CD14-positive monocyte (primary cell): ENCODE data around the gene ZNF79. TPM values are rescaled to one million over a fixed set of nuclear protein-coding genes. Genes with fewer than 3 reads are reported as not detected.

Experiments used
- DNase-seq, 3 donors: peaks; one replicate each; pipeline ENCODE4 v3.0.0-alpha.2; 2011 to 2022
- H2AFZ ChIP-seq: 2 replicates; pipeline ENCODE4 v1.6.0; 2012; ENCODE audit warnings: mild to moderate bottlenecking, low read depth, low read length, inconsistent platforms; ENCODE audit not compliant: insufficient read depth, poor library complexity, severe bottlenecking
- H3K27ac ChIP-seq, 2 donors: 1 replicate in 1 of 2; 2 replicates in 1 of 2; pipeline ENCODE4 v1.5.1; 2012 to 2013; ENCODE audit warnings: low read length in 2 of 2, control low read depth in 1 of 2, inconsistent platforms in 1 of 2, low read depth in 1 of 2, mild to moderate bottlenecking in 1 of 2
- H3K27me3 ChIP-seq, 2 donors: one replicate each; pipeline versions ENCODE4 v1.6.0 to v1.6.1; 2011 to 2013; ENCODE audit warnings: low read length in 2 of 2; ENCODE audit not compliant: control insufficient read depth in 2 of 2, insufficient read depth in 2 of 2
- H3K36me3 ChIP-seq, 2 donors: replicated peaks in 1 of 2; 1 replicate in 1 of 2; 2 replicates in 1 of 2; pipeline versions ENCODE4 v1.5.1 to v1.6.1; 2012 to 2013; ENCODE audit warnings: low read length in 2 of 2, control low read depth in 1 of 2, inconsistent platforms in 1 of 2, mild to moderate bottlenecking in 1 of 2; ENCODE audit not compliant: insufficient read depth in 2 of 2, control insufficient read depth in 1 of 2
- H3K4me1 ChIP-seq, 2 donors: 1 replicate in 1 of 2; 2 replicates in 1 of 2; pipeline versions ENCODE4 v1.5.1 to v1.6.1; 2012 to 2013; ENCODE audit warnings: low read length in 2 of 2, control low read depth in 1 of 2, inconsistent platforms in 1 of 2, mild to moderate bottlenecking in 1 of 2, moderate library complexity in 1 of 2; ENCODE audit not compliant: insufficient read depth in 2 of 2, control insufficient read depth in 1 of 2
- H3K4me2 ChIP-seq: replicated peaks from 2 replicates; pipeline ENCODE3; 2012; ENCODE audit warnings: low read length, moderate library complexity, mild to moderate bottlenecking; ENCODE audit not compliant: poor library complexity, severe bottlenecking; ENCODE audit errors: extremely low read depth
- H3K4me3 ChIP-seq, 3 experiments: fragments of 200-600 bp in 1 of 3; sonication (generic) in 1 of 3; replicated peaks in 1 of 3; 1 replicate in 2 of 3; 2 replicates in 1 of 3; pipeline ENCODE4 v1.5.1; 2011 to 2013; ENCODE audit warnings: low read length in 3 of 3, mild to moderate bottlenecking in 3 of 3, control low read depth in 2 of 3, low read depth in 2 of 3, inconsistent platforms in 1 of 3, moderate library complexity in 1 of 3
- H3K79me2 ChIP-seq: 2 replicates; pipeline ENCODE4 v1.6.0; 2012; ENCODE audit warnings: mild to moderate bottlenecking, control low read depth, inconsistent platforms, low read length, moderate library complexity; ENCODE audit not compliant: insufficient read depth
- H3K9ac ChIP-seq: 2 replicates; pipeline ENCODE4 v1.6.0; 2017; ENCODE audit warnings: low read length, mild to moderate bottlenecking; ENCODE audit not compliant: insufficient read depth, poor library complexity, severe bottlenecking
- H3K9me3 ChIP-seq, 2 donors: replicated peaks in 1 of 2; 1 replicate in 1 of 2; 2 replicates in 1 of 2; pipeline versions ENCODE4 v1.5.1 to v1.6.1; 2012 to 2013; ENCODE audit warnings: low read length in 2 of 2, control low read depth in 1 of 2; ENCODE audit not compliant: control insufficient read depth in 1 of 2, insufficient read depth in 1 of 2
- H4K20me1 ChIP-seq: 2 replicates; pipeline ENCODE4 v1.6.0; 2012; ENCODE audit warnings: mild to moderate bottlenecking, low read length, control low read depth, moderate library complexity; ENCODE audit not compliant: insufficient read depth
- H3K27ac Mint-ChIP-seq, 7 donors: one replicate each; pipeline ENCODE4 v1.8.0; 2020; ENCODE audit warnings: mild to moderate bottlenecking in 7 of 7, mixed read lengths in 7 of 7, moderate library complexity in 6 of 7, inconsistent platforms in 2 of 7
- H3K27me3 Mint-ChIP-seq, 3 donors: one replicate each; pipeline ENCODE4 v1.8.0; 2021 to 2022; ENCODE audit warnings: low read depth in 3 of 3, mild to moderate bottlenecking in 3 of 3, mixed read lengths in 3 of 3, moderate library complexity in 3 of 3, inconsistent platforms in 1 of 3
- H3K36me3 Mint-ChIP-seq, 2 donors: one replicate each; pipeline ENCODE4 v1.8.0; 2020; ENCODE audit warnings: mixed read lengths in 2 of 2, inconsistent platforms in 1 of 2, mild to moderate bottlenecking in 1 of 2
- H3K4me1 Mint-ChIP-seq: one replicate; pipeline ENCODE4 v1.8.0; 2020; ENCODE audit warnings: mild to moderate bottlenecking, mixed read lengths
- H3K4me3 Mint-ChIP-seq, 2 donors: one replicate each; pipeline ENCODE4 v1.8.0; 2020; ENCODE audit warnings: mild to moderate bottlenecking in 2 of 2, mixed read lengths in 2 of 2, moderate library complexity in 1 of 2
- H3K9me3 Mint-ChIP-seq, 7 donors: one replicate each; pipeline ENCODE4 v1.8.0; 2020 to 2022; ENCODE audit warnings: mixed read lengths in 7 of 7, mild to moderate bottlenecking in 6 of 7, moderate library complexity in 6 of 7, inconsistent platforms in 2 of 7
- WGBS: methylation state at CpG from one replicate; pipeline ENCODE4 v1.1.5; 2013; ENCODE audit warnings: missing lambda C conversion rate; ENCODE audit not compliant: insufficient coverage; 5-methylcytosine and 5-hydroxymethylcytosine counted together
- intact Hi-C, 2 donors: fragments of 100-400 bp; cut with micrococcal nuclease; formaldehyde crosslinking; loops; one replicate each; pipeline versions ENCODE4 v1.15.0 to v1.15.1; 2023
- polyA plus RNA-seq, 3 donors: library from polyadenylated mRNA; depleted of rRNA in 1 of 3; unstranded in 2 of 3; stranded (reverse) in 1 of 3; fragments of 300-500 nt in 2 of 3; fragments of >200 nt in 1 of 3; fragmentation: Illumina TruSeq in 2 of 3; gene quantifications; 1 replicate in 2 of 3; 2 replicates in 1 of 3; pipeline ENCODE4 v1.2.3, GENCODE V29; 2012 to 2021
- TF ChIP-seq, protein P1 (sequence below): fragments of 200-600 bp; IDR thresholded peaks from one replicate; pipeline ENCODE4 v1.8.0; 2022; ENCODE audit warnings: antibody characterized with exemption, mild to moderate bottlenecking

ZNF79 gene
- polyA plus RNA-seq, 3 donors = 1.4 to 3.3 (median 2.0) TPM

DNA sequence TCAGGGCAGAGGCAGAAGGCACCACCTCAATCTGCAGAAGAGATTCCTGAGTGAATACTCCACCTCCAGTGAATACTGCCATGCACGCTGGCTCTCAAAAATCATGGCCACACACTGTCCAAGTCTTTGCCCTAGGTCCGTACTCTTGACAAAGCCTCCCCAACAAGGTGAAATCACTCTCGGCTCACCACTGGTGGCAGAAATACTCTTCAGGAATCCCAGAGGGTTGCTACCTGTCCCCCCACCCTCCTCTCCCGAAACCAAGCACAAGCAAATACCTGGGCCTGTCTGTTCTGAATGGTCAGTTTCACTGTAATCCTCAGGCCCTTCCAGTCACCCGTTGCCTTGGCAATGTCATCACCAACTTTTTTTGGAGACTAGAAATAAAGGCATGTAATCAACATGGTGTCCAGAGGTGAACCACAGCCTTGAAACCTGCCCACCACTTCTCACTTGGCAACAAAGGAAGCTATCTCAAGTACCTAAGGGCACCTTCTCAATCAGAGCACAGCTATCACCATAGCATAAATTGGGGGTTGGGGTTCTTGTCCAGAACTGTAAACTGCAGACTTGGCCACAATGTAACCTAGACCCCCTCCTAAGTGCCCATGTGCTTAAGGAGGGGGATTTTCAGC, 25.3 kb downstream of the ZNF79 start:
- H3K4me1 ChIP-seq = peaks cover 35 to 40% of the 10 kb centered on the region in 2 donors
- peak overlapping the region; percentile 93 to 97 for H3K4me3 Mint-ChIP-seq
- H3K4me1 Mint-ChIP-seq = peaks cover 39% of the 10 kb centered on the region
- peak overlapping the region in 1 of 2 donors; percentile 91 for H3K27ac ChIP-seq
- H3K79me2 ChIP-seq = peaks cover 56% of the 10 kb centered on the region
- intact Hi-C loops = no loop called here
- TF ChIP-seq, protein P1, sequence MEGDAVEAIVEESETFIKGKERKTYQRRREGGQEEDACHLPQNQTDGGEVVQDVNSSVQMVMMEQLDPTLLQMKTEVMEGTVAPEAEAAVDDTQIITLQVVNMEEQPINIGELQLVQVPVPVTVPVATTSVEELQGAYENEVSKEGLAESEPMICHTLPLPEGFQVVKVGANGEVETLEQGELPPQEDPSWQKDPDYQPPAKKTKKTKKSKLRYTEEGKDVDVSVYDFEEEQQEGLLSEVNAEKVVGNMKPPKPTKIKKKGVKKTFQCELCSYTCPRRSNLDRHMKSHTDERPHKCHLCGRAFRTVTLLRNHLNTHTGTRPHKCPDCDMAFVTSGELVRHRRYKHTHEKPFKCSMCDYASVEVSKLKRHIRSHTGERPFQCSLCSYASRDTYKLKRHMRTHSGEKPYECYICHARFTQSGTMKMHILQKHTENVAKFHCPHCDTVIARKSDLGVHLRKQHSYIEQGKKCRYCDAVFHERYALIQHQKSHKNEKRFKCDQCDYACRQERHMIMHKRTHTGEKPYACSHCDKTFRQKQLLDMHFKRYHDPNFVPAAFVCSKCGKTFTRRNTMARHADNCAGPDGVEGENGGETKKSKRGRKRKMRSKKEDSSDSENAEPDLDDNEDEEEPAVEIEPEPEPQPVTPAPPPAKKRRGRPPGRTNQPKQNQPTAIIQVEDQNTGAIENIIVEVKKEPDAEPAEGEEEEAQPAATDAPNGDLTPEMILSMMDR = no peak
- H3K9me3 Mint-ChIP-seq = peaks cover 0 to 6% (median 3%) of the 10 kb centered on the region in 7 donors
- peak overlapping the region; percentile 84 for H3K9ac ChIP-seq
- H4K20me1 ChIP-seq = peaks cover 50% of the 10 kb centered on the region
- whole genome bisulfite sequencing = 81% methylated on average over 5 of the region's 5 CpGs
- DNase-seq = no peak
- H3K36me3 ChIP-seq = peaks cover 49 to 56% of the 10 kb centered on the region in 2 donors
- H3K4me2 ChIP-seq = peak overlapping the region; percentile 98
- H3K9me3 ChIP-seq = peaks cover 0 to 4% of the 10 kb centered on the region in 2 donors
- peaks cover 49 to 66% of the 10 kb centered on the region in 2 donors for H3K36me3 Mint-ChIP-seq
- peaks cover 0 to 1% (median 0%) of the 10 kb centered on the region in 3 donors for H3K27me3 Mint-ChIP-seq
- peak overlapping the region in 1 of 3 experiments; percentile 97 for H3K4me3 ChIP-seq
- H3K27me3 ChIP-seq = no peaks in the 10 kb centered on the region
- H2AFZ ChIP-seq = no peak overlapping the region
- H3K27ac Mint-ChIP-seq = peak overlapping the region in 6 of 7 donors; percentile 75 to 96 (median 96)

DNA sequence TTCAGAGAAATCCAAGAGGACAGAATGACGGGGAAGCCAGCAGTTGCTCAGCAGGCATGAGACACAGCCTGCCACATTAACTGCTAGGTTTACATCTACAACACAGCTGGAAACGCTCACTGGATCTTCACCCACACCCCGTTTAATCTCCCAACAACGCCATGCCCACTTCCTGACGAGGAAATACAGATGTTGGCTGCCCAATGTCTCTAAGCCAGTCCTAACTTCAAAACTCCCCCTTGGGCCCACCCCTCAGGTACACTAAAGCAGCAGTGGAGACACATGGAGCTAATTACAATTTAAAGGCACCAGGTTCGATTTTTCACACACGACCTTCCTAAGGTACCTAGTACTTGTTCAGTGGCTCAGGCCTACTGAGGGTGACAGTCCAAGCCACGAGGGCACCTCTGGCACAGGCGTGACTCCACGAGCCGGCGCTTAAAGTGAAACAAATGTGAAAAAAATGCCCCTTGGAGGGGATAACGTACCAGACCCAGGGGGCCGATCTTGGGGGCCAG, 26.1 kb downstream of the ZNF79 start:
- Mint-ChIP-seq H3K27ac (peak overlapping the region; percentile 92 to 96 (median 96)), H3K9me3 (no peaks in the 10 kb centered on the region), H3K27me3 (peaks cover 0 to 1% (median 0%) of the 10 kb centered on the region in 3 donors), H3K4me3 (peak overlapping the region; percentile 93 to 97), H3K36me3 (peaks cover 43 to 62% of the 10 kb centered on the region in 2 donors), H3K4me1 (peaks cover 45% of the 10 kb centered on the region)
- peaks cover 56% of the 10 kb centered on the region for H3K79me2 ChIP-seq
- no peaks in the 10 kb centered on the region for H3K27me3 ChIP-seq
- H3K4me3 ChIP-seq = peak overlapping the region; percentile 69 to 97 (median 76)
- peaks cover 50% of the 10 kb centered on the region for H4K20me1 ChIP-seq
- 2% methylated on average over 14 of the region's 14 CpGs for WGBS
- peak overlapping the region; percentile 98 for H3K4me2 ChIP-seq
- intact Hi-C loops = loop anchor here (2.0 to 10.0 kb wide), 3 partner anchors 26 to 226 kb away; partner anchors contain the start of genes SLC2A8 (in 1 of the 2) and ZNF79 (in 1 of the 2)
- no peaks in the 10 kb centered on the region for H3K9me3 ChIP-seq
- peak overlapping the region; percentile 78 to 91 for H3K27ac ChIP-seq
- H3K9ac ChIP-seq = peak overlapping the region; percentile 84
- H3K4me1 ChIP-seq = peaks cover 43 to 49% of the 10 kb centered on the region in 2 donors
- TF ChIP-seq, protein P1 = no peak
- peak overlapping the region; percentile 97 for H2AFZ ChIP-seq
- peaks cover 41 to 48% of the 10 kb centered on the region in 2 donors for H3K36me3 ChIP-seq
- peak in 2 of 3 donors; percentile 3 to 24 for DNase-seq
